Erythroblast (primary cell): ENCODE measurements around the gene TTC28.

Source experiments
- DNase-seq, 2 experiments: peaks; one replicate each; lab custom pipeline; 2025; lab: John Stamatoyannopoulos, UW
- GATA1 ChIP-seq: IDR thresholded peaks from 2 replicates; pipeline ENCODE4 v1.6.1; 2011; ENCODE audit warnings: low read depth, mild to moderate bottlenecking, control low read depth, low read length, moderate library complexity
- POLR2A ChIP-seq: IDR thresholded peaks from 2 replicates; pipeline ENCODE4 v1.6.1; 2011; ENCODE audit warnings: mild to moderate bottlenecking, low read length

TTC28 gene

DNA sequence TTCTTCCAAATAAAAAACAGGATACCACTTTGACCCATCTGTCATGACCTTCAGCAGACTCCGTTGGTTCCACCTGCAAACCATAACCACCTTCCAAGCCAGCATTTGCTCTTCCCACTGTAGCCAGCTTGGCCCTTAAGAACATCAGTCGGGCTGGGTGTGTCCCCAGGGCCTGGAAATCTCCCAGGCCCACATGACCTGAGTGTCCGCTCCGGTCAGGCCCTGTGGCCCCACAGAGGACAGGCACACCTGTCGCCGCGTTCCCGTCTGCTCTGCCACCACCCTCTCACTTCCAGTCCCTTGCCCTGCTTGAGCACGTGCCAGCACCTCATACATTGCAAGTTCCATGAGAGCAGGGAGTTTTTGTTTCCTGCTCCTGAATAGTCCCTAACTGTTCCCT, 694.9 kb downstream of the TTC28 start:
- TF ChIP-seq GATA1: no peak
- no peak for TF ChIP-seq POLR2A
- no peak for DNase-seq

DNA sequence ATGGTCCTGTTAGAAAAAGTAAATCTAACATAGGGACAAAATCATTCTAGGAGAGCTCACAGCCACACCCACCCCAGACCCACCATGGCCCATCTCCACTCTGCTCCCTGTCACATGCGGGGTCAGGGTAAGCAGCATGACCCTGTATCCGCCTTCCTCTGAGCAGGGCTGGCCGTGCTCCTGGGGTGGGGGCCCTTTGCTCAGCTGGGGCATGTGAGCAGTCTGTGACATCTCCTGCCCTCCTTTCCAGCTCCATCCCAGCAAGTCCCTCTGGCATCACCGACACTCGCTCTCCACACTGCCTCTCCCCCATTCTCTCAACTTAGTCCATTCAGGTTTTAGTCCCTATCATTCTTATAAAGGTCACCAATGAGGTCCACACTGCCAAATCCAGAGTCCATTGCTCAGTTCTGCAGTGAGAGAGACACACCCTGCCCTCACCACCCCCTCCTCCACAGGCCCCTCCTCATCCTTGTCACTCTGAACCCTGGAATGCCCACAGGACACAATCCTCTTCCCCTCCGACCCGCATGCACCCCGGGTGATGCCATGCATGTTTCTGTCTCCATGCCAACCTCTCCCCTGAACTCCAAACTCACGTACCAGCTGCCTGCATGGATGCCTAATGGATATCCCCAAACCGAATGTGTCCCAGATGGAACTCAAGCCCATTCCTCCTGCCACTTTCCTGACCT, 695.5 kb downstream of the TTC28 start:
- TF ChIP-seq POLR2A: no peak
- TF ChIP-seq GATA1: no peak
- no peak for DNase-seq

DNA sequence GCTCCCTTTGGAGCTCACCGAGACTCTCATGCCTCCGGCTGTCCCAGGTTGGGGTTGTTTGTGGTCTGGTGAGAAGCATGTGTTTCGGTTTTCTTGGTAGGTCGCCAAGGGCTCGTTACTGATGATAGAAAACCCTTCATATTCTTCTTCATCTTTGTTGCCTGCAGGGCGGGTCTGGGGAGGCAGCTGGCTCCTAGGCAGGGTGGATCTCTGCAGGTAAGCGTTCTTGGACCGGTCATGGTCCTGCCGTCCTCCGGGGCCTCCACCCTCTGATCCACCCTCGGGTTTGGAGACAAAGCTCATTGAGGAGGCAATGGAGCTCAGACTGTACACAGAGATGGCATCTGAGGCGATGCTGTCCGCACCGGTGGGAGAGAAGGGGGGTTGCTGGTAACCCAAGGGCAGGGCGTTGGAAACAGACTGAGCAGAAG, 696.3 kb downstream of the TTC28 start:
- TF ChIP-seq GATA1 (no peak), POLR2A (no peak)
- no peak for DNase-seq

DNA sequence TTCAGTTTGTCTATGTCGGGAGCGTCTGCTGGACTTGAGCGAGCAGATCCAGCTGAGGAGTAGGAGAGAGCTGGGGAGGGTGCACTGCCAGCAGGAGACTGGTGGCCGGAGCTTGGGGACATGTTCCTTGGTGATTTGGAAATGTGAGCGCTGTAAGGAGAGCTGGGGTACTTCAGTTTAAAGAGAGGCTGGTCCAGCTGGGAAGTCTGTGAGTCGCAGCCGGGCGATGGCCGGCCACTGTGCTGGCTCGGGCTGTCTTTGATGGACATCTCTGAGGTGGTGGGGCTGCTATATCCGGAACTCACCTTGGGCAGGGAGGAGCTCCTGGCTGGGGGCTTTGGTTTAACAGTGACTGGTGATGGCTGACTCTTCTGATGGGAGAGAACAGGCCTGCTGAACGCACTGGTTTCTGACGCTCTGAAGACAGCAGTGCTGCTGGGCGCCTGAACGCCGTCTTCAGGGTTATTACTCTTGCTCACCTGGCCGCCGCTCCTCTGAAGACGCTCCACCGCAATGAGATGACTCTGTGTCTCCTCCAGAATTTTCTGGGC, 696.9 kb downstream of the TTC28 start:
- DNase-seq: no peak
- TF ChIP-seq GATA1 (no peak), POLR2A (no peak)

DNA sequence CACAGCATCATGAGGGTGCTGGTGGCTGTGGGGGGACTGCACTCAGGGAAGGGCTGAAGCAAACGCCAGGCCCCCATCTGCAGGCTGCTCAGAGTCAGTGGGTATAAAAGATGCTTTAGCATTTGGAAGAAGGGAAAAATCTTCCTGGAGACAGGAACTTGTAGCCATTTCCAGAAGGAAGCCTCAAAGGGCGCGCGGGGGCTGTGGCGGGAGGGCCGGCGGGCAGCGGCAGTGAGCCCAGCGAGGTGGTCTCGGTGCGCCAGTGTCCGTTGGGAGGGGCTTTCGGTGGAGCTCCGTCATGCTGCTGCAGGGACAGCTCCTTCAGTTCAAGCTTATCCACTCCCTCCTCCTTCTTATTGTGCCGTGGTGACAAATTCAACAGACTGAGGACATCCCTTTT, 697.5 kb downstream of the TTC28 start:
- DNase-seq: no peak
- TF ChIP-seq POLR2A (no peak), GATA1 (no peak)

DNA sequence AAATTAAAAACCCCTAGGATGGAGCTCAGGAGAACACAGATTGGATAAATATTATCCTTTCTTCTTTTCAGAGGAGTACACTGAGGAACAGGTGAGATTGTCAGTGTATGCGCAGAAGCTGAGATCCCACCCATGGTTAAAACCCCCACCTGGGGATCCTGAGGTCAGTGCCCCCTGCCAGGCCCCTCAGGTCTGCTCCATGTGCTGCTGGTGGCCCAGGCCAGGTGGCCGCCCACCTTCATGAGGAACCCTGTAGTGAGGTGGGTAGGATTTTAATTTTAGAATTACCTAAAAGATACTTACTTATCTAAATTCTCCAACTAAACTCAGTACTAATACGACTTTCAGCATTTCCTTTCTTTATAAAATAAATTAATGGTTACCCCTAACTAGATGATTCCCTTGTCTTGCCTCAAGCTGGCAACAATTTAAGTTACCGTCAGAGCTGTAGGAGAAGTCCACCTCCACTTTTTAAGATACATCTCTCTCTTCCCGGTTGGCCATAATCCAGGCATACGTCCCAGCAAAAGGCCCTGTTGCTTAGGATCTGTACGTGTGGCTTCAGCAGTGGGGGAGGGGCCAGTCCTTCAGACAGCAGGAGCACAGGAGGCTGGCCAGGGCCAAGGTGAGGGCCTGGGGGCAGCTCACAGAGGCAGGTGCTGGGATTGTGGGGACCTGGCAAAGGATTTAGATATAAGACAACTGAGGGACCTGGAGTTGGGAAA, 699.1 kb downstream of the TTC28 start:
- no peak for DNase-seq
- TF ChIP-seq GATA1: no peak
- no peak for TF ChIP-seq POLR2A

DNA sequence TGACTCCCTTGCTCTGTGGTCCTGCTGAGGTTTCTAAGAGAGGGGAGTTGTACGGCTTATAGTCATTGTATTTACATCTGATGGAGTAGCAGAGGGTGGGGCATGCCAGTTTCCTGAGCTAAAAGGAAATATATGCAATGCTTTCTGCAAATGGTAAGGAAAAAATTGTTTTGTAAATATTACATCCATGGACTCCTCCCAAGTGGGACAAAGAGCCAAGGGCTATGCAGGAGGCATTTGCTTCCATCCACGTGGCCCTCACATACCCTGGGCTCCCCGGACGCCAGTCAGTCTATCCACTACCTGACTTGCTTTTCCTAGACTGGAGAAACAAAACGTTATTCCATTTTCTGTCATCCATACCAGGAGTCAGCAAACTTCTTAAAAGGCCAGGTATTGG, 700.8 kb downstream of the TTC28 start:
- no peak for DNase-seq
- TF ChIP-seq GATA1 (no peak), POLR2A (no peak)

DNA sequence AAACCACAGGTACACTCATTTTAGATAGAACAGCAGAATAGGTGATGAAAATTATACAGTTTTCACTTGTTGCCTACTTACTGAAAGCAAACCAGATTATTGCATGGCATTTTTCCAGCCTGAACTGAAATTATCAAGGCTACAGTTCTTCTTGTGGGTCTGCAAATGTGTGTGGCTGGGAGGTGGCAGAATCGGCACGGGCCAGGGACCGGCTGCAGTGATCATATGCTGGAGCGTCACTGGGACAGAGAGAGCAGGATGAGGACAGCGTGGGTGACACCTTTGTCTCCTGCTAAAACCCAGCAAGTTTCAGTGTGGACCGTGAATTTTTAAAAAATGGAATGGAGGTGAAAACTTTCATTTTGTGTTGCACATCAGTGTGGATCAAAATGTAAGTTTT, 701.3 kb downstream of the TTC28 start:
- TF ChIP-seq GATA1 (no peak), POLR2A (no peak)
- DNase-seq: no peak

DNA sequence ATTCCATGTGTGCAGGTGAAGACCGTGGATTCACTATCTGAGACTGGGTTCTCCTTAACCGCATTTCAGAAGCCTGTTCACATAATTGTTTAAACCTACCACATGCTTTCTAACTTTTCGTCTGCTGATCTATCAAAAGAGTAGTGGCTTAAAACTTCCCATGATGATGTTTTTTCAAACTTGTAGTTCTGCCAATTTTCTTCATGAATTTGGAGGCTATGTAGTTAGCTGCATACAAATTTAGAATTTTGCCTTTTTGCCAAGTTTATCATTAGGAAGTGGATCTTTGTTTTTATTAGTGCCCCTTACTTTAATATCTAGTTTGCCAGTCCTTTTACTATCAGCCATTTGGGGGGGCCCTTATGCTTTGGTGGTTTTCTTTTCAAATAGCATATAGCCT, 703.1 kb downstream of the TTC28 start:
- no peak for TF ChIP-seq GATA1
- no peak for TF ChIP-seq POLR2A
- DNase-seq: no peak

DNA sequence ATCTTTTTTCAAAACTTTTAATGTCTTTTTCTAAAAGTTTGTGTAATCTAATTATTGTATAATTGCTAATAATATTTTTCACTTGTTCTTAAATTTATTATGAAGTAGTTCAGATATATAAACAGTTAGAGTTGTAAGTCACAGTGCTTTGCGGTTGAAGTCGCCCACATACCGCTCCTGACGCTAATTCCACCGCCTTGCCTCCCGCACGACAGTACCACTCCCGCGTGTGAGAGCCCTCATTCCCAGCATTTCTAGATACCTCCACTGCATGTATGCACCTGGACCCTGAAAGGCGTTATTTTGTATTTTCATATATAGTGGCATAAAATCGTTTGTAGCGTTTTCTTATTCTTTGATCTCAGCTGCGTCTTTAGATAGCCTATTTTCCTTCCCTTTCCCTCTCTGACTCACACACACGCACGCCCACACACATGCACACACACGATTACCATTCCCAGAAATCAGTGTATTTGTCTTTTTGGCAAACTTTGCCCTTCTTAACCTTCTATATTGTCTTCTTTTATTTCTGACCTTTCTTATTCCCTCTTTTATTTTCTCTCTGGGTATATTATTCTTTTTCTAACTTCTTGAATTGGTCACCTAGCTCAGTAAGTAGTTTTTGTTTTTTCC, 704.1 kb downstream of the TTC28 start:
- TF ChIP-seq GATA1: no peak
- TF ChIP-seq POLR2A: no peak

DNA sequence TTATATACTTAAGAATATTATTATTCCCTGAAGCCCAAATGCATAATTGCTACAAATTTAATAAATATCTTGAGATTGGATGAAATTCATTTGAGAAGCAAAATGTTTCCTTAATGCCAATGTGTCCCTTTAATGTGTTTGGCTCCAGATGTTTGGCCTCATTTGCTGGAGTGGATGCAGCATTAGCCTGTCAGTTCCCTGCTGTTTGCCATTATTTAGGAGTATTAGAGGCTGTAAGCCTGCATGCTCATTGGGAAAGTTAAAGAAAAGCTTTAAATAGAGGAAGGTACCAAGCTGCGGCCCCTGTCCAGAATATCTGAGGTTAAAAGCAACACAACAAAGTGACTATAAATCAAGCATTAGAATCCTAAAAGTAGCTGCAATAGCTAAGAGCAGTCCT, 705.8 kb downstream of the TTC28 start:
- DNase-seq: no peak
- TF ChIP-seq POLR2A (no peak), GATA1 (no peak)

More for the DNA sequence above, 704.1 kb downstream of the TTC28 start:
- DNase-seq: no peak

DNA sequence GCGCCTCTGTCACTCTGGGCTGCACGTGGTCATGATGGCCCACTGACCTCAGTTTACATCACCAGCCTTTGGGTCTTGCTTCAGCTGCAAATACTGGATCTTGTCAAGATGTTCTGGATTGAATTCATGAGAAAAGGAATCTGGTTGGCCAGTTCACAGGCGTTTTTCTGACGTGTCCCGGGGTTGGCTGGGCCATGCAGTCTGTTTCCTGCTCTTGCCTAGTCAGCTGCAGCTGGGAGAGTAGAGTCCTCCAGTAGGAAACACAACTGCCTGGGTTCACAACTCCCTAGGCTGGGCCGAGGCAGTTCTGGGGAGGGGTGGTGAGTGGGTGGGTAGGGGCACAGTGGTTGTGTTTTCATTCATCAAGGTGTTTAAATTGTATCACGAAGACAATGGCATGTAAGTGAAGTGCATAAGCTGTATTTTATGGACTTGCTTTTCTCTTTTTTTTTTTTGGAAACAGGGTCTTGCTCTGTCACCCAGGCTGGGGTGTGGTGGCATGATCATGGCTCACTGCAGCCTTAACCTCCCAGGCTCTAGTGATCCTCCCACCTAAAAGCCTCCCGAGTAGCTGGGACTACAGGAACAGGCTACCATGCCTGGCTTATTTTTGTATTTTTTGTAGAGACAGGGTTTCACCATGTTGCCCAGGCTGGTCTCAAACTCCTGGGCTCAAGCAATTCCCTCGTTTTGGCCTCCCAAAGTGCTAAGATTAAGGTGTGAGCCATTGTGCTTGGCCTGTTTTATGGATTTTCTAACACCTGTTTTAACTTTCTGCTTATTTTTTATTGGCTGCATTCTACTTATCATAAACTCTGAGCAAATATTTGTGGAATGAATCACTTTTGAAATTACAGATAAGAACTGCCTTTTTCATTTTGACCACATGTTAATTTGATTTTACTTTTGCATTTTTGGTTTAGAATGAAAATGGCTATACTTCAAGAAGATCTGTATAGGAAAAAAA, 706.6 kb downstream of the TTC28 start:
- DNase-seq: no peak
- no peak for TF ChIP-seq POLR2A

DNA sequence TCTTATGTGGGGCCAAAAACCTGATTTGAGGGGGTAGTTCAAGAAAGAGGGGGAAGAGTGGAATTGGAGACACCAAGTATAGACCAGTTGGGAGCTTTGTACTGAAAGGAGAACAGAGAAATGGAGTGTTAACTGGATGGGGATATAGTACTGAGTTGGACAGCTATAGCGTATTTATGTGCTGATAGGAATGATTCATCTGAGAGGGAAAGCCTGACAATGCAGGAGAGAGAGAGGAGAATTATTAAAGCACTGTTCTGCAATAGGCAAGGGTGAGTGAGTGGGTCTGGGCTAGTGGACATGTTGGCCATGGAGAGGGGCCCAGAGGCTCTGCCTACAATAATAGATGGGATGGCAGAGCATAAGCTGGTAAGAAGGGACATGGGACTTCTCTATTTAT, 707.7 kb downstream of the TTC28 start:
- no peak for DNase-seq
- TF ChIP-seq POLR2A (no peak), GATA1 (no peak)
